Left hindlimb (tissue), 1 donor: ENCODE results near the gene DGKQ.

Source experiments
- DNase-seq: peaks from one replicate; pipeline ENCODE4 v3.0.0-alpha.2; 2018

The DGKQ gene

GRCh38 chr4:972651-973424 is 531 bp downstream of the DGKQ start:
- DNase-seq, result no peak

DNA sequence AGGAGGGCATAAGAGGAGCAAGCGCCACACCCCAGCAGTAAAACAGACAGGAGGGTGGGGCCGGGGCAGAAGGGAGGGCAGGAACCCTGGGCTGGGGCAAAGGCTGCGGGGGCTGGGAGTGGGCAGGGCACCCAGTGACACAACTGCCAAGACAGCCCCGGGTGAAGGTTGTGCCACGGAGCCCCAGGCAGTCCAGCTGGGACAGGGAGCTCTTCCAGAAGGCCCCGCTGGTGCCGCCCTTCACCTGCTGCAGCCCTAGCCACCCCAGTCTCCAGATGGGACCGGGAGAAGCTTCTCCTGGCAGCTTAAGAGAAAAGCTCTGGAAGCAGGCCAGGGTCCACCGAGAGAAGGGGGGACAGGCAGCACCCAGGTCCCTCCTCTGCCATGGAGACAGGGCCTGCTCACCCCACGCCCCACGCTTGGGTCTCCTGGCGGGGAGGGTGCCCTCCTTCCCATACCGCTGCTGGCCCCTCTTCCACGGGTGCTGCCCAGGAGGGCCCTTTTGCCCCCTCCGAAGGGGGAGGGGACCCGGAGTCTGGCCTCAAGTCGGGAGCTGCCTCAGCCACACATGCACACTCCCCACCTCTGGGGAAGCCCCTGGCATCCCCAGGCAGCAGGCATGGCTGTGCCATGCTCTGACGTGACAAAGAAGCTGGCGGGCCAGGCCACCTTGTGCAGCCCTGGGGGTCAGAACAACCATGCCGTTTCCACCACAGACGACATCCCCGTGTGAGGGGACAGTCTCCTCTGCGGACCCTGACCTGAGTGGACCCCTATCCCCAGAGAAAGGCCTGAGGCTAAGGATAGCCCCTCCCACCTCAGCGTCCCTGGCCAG is 1.5 kb downstream of the DGKQ start:
- no peak for DNase-seq

GRCh38 chr4:970854-971520 is 2.4 kb downstream of the DGKQ start:
- DNase-seq, result no peak

DNA sequence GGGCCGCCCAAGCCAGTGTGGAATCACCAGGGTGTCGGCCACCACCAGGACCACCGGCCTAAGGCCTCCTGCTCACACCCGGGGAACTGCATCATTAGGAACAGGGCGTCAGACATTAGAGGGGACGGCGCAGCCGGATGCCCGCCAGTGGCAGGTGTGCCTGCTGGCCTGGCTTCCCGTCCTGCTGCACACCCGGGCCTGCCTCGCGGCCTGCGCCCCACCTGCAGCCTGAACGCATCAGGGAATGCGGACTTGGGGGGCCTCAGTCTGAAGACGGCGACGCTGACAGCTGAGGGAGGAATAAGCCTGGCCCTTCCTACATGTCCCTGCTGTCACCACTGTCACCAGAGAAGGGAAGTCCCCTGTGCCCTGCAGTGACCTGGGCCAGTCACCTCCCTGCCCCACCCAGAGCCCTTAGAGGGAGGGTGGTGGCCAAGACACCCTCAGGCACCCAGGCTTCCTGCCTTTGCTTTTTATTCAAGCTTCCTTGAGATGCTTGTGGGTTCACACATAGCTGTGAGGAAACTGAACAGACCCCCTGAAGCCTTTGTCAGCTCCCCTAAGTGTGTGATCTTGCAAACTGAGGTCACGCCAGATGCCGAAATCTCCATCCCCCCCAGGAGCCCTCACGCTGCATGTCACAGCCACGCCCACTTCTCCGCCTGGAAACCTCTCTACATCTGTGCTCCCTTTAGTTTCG is 3.2 kb downstream of the DGKQ start:
- DNase-seq, result no peak

- no peak for DNase-seq
Observed at GRCh38 chr4:968621-969394, 4.6 kb downstream of the DGKQ start.

DNA sequence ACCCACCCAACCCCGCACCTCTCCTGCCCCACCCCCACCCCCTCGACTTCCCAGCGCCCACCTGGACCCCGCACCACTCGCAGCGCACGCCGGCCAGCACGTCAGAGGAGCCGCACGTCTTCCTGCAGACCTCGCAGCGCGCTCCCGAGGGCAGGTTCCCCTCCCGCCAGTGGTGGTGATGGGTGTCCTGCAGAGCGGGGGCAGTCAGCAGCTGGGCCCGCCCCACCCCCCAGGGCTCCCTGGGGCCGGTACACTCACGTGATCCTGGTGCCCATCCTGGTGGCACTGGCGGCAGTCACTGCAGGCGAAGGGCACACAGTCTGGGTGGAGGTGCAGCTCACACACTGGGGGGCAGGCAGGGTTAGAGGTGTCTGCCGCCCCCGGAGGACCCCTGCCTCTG is 5.1 kb downstream of the DGKQ start:
- DNase-seq, result no peak

GRCh38 chr4:967113-968104 is 6.0 kb downstream of the DGKQ start:
- no peak for DNase-seq

- DNase-seq, result peak; percentile 22
Observed at GRCh38 chr4:966266-967112, 6.9 kb downstream of the DGKQ start.

DNA sequence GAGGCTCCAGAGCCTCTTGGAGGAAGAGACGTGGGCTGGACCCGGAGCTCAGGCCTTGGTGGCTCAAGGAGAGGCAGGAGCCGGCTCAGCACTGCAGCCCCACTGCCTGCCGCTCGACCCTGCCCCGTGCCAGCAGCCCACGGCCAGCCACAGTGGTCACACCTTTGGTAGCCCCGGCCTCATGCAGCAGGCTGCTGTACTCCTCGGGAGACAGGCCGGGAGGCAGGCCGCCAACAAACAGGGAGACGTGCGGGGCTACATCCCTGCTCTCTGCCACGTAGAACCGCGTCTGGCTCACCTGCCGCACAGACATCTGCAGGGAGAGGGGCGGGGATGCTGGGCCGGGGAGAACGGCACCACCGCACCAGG is 7.6 kb downstream of the DGKQ start:
- no peak for DNase-seq

DNA sequence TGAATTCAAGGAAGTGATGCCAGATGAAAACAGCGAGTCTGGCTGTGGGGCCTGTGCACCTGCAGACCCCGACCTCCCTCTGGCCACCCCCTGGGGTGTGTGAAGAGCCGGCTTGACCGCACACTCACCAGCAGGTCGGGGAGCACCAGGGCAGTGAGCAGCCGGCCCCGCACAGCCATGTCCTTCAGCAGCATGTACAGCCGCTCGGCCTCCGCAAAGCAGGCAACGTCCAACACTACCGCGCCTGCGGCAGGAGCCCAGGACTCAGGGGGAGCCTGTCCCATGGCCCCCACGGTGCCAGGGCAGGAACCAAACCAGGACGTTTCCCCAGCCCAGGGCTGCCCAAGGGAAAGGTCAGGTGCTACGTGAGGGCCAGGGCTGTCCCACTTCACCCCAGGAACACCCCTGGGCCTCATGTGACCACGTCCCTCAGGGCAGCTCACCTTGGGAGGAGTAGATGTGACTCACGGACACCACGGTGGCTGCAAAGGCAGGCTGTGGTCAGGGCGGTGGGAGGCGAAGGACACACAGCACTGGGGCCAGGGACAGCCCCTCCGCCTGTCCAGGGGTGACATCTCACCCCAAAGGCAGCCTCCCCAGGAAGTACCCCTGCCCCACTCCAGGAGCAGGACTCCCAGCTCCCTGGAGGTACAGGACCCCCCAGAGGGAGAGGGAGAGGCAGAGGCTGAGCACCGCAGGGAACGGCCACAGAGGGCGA is 8.2 kb downstream of the DGKQ start:
- DNase-seq, result no peak

DNA sequence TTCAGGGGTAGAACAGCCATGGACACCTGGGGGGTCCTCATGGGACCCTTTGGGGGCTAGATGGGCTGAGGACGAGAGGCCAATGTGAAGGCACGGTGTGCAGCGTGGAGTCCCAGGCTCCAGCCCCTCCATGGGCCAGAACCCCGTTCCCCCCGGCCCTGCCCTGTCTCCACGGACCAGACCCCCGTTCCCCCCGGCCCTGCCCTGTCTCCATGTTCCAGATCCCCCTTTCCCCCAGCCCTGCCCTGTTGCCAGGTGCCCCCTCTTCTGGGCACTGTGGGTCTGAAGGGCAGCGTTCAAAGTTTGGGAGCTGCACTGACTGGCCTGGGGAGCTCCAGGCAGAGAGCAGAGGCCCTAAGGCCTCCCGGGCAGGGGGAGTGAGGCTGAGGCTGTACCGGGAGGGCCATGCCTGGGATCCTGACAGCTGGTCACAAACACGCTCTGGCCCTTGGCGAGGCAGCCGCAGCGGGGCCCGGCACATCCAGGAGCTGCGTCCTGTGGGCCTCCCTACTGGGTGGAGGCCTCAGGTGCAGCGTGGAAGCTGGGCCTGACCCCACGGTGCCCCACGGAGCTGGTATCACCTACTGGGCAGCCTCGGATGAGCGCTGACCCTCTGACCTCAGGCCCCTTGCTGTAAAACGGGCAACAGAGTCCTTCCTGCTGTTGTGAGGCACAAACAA is 8.9 kb downstream of the DGKQ start:
- no peak for DNase-seq

DNA sequence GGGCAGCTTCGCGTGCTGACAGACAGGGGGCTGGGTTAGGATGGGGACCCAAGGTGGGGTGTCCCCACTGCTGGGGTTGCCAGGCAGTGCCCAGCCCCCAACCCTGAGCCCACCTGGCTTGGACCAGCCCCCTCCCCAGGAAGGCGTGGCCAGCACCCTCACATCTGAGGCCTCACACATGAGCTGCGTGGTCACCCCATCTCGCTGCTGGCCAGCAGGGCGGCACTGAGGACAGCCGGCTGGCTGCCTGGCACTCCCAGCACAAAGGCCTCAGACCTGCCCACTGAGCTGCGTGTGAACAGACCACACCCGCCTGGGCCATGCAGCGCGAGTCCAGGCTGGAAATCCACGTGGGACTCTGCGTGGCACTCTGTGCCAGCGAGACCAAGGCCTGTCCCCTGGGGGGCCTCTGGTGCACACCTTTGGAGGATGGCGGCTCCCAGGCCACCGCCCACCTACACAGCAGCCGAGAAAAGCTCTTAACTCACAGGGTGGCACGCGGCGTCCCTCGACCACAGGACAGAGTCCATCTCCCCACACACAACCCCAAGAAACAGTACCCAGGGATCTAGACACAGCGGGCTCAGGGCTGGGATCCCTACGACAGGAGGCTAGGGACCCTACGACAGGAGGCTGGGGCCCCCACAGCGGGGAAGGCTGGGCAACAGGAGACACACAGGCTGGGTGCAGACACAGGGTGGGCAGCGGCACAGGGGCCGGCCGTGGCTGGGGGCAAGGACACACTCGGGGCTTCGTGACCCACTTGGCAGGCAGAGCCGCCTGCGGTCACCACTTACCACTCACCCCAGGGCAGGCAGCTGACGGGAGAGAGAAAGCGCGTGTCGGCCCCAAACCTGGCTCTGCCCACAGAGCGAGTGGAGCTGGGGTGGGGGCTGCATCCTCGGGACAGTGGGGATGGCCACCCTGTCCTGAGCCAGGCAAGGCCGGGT is 9.8 kb downstream of the DGKQ start:
- no peak for DNase-seq

DNA sequence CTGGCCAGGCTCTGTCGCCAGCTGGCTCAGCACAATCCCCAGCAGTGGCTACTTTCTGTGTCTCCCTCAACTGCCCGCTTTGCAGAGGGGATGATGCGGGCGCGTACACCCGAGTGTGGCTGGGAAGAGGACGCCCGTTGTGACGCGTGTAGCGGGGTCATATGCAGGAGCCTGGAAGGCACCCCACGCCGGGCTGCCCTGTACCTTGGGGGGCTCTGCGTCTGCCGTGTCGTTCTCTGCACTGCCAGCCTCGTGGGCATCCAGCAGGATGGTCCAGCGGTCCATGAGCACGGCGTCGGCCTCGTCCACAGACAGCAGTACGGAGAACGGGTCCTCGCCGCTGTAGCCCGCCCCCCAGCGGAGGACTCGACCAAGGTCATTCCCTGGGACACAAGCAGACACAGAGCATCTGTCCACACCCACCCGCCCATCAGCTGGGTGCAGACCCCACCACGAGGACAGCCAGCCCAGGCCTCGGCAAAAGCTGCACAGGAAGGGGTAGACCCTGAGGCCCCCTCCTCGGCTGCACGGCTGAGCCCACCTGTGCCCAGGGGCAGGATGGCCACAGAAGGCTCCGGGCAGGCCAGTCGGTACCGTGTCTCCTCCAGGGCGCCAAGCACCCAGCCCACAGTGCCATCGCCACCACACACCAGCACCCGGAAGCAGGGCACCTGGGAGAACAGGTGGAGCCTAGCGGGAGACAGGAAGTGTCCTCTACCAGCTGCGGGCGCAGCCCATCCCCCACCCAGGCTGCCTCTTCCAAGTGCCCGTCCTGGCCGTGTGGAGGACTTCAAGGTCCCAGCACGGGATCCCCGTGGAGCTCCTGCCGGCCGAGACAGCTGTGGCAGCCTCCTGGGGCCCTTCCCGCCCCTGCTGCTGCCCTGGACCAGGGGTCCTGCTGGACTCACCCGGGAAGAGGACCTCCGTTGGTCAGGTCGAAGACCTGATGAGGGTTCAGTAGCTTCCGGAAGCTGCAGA is 10.8 kb downstream of the DGKQ start:
- DNase-seq, result no peak

GRCh38 chr4:961351-962230 is 11.8 kb downstream of the DGKQ start:
- DNase-seq, result no peak
